Parathyroid adenoma (tissue), 2 donors: ENCODE measurements around the gene LCE7A.

ENCODE experiments used
- H2AFZ ChIP-seq: fragments of 300-600 bp; sonication (generic); one replicate; pipeline ENCODE4 v1.7.0; 2017; ENCODE audit warnings: antibody characterized with exemption, mild to moderate bottlenecking
- H3K27ac ChIP-seq: fragments of 300-600 bp; sonication (generic); one replicate; pipeline ENCODE4 v1.7.0; 2017
- H3K27me3 ChIP-seq: fragments of 300-600 bp; sonication (generic); one replicate; pipeline ENCODE4 v1.7.0; 2017; ENCODE audit warnings: low read length; ENCODE audit not compliant: control insufficient read depth, insufficient read depth
- H3K36me3 ChIP-seq: fragments of 300-600 bp; sonication (generic); one replicate; pipeline ENCODE4 v1.7.0; 2017; ENCODE audit warnings: low read length; ENCODE audit not compliant: control insufficient read depth, insufficient read depth
- H3K4me1 ChIP-seq: fragments of 300-600 bp; sonication (generic); one replicate; pipeline ENCODE4 v1.7.0; 2017; ENCODE audit warnings: control low read depth
- H3K4me2 ChIP-seq: fragments of 300-600 bp; sonication (generic); one replicate; pipeline ENCODE4 v1.7.0; 2017; ENCODE audit warnings: low read length
- H3K4me3 ChIP-seq: fragments of 300-600 bp; sonication (generic); one replicate; pipeline ENCODE4 v1.7.0; 2017; ENCODE audit warnings: low read depth, low read length
- H3K79me2 ChIP-seq: fragments of 300-600 bp; sonication (generic); one replicate; pipeline ENCODE4 v1.7.0; 2017; ENCODE audit warnings: control low read depth
- H3K9ac ChIP-seq: fragments of 300-600 bp; sonication (generic); one replicate; pipeline ENCODE4 v1.7.0; 2017; ENCODE audit warnings: mild to moderate bottlenecking
- H3K9me3 ChIP-seq: fragments of 300-600 bp; sonication (generic); one replicate; pipeline ENCODE4 v1.7.0; 2017; ENCODE audit warnings: low read length; ENCODE audit not compliant: control insufficient read depth
- CTCF ChIP-seq: fragments of 300-600 bp; sonication (generic); IDR thresholded peaks from one replicate; pipeline ENCODE4 v1.7.0; 2017; ENCODE audit warnings: antibody characterized with exemption, mild to moderate bottlenecking
- donor health status: primary hyperparathyroidism.

Gene LCE7A

GRCh38 chr1:152909206-152909605 is 49.4 kb downstream of the LCE7A start:
- Histone ChIP-seq H2AFZ (no peak overlapping the region), H3K27me3 (no peaks in the 10 kb centered on the region), H3K36me3 (no peaks in the 10 kb centered on the region), H3K79me2 (no peaks in the 10 kb centered on the region), H3K4me1 (no peaks in the 10 kb centered on the region), H3K9ac (no peak overlapping the region), H3K4me2 (no peak overlapping the region), H3K27ac (no peak overlapping the region), H3K9me3 (no peaks in the 10 kb centered on the region), H3K4me3 (no peak overlapping the region)
- no peak for TF ChIP-seq CTCF
